Ecto neural progenitor cell (in vitro differentiated cells): ENCODE results near the gene RXFP4.

ENCODE experiments used
- DNase-seq: peaks from one replicate; pipeline ENCODE4 v3.0.0-alpha.2; 2018; ENCODE audit warnings: low spot score

Gene RXFP4

GRCh38 chr1:155960081-155960745, 18.8 kb downstream of the RXFP4 start:
- no peak for DNase-seq

- no peak for DNase-seq
Measured at GRCh38 chr1:155961937-155962336, 20.5 kb downstream of the RXFP4 start.

- DNase-seq: no peak
Measured at GRCh38 chr1:155962599-155963211, 21.3 kb downstream of the RXFP4 start.

- DNase-seq: no peak
Measured at GRCh38 chr1:155964193-155964592, 22.8 kb downstream of the RXFP4 start.

GRCh38 chr1:155966135-155966534, 24.7 kb downstream of the RXFP4 start:
- DNase-seq: no peak

GRCh38 chr1:155966750-155967149, 25.3 kb downstream of the RXFP4 start:
- no peak for DNase-seq

- DNase-seq: no peak
Measured at GRCh38 chr1:155967341-155968050, 26.1 kb downstream of the RXFP4 start.

GRCh38 chr1:155968051-155968400, 26.6 kb downstream of the RXFP4 start:
- no peak for DNase-seq

GRCh38 chr1:155968670-155969069, 27.2 kb downstream of the RXFP4 start:
- no peak for DNase-seq

GRCh38 chr1:155969377-155969791, 27.9 kb downstream of the RXFP4 start:
- no peak for DNase-seq

- DNase-seq: no peak
Measured at GRCh38 chr1:155970531-155971167, 29.2 kb downstream of the RXFP4 start.

- no peak for DNase-seq
Measured at GRCh38 chr1:155971910-155972809, 30.7 kb downstream of the RXFP4 start.

GRCh38 chr1:155973723-155974122, 32.3 kb downstream of the RXFP4 start:
- no peak for DNase-seq

- DNase-seq: no peak
Measured at GRCh38 chr1:155974208-155975115, 33.0 kb downstream of the RXFP4 start.

- DNase-seq: no peak
Measured at GRCh38 chr1:155975375-155976061, 34.1 kb downstream of the RXFP4 start.

GRCh38 chr1:155976062-155976912, 34.8 kb downstream of the RXFP4 start:
- no peak for DNase-seq

- peak; percentile 50 for DNase-seq
Measured at GRCh38 chr1:155976913-155977689, 35.7 kb downstream of the RXFP4 start.

- DNase-seq: peak; percentile 76
Measured at GRCh38 chr1:155977690-155978324, 36.4 kb downstream of the RXFP4 start.
